Mesenchymal stem cell (in vitro differentiated cells and primary cell): ENCODE results near the gene MNX1.

ENCODE experiments used
- DNase-seq: peaks from one replicate; pipeline ENCODE4 v3.0.0-alpha.2; 2013
- H2AFZ ChIP-seq: one replicate; pipeline ENCODE4 v1.6.1; 2013; ENCODE audit warnings: low read depth, mild to moderate bottlenecking, control low read depth, inconsistent platforms, low read length, moderate library complexity
- H2AK5ac ChIP-seq: 2 replicates; pipeline ENCODE4 v1.6.1; 2013; ENCODE audit warnings: low read length, moderate library complexity, mild to moderate bottlenecking, inconsistent platforms; ENCODE audit not compliant: severe bottlenecking
- H2BK120ac ChIP-seq: one replicate; pipeline ENCODE4 v1.6.1; 2013; ENCODE audit warnings: low read depth, mild to moderate bottlenecking, inconsistent platforms, low read length, moderate library complexity
- H2BK12ac ChIP-seq, 2 experiments: one replicate each; pipeline ENCODE4 v1.6.1; 2013; ENCODE audit warnings: inconsistent platforms in 2 of 2, low read length in 2 of 2, mild to moderate bottlenecking in 2 of 2, moderate library complexity in 2 of 2, control low read depth in 1 of 2
- H2BK15ac ChIP-seq: one replicate; pipeline ENCODE4 v1.6.1; 2013; ENCODE audit warnings: mild to moderate bottlenecking, low read depth, inconsistent platforms; ENCODE audit not compliant: poor library complexity, severe bottlenecking
- H2BK5ac ChIP-seq: 2 replicates; pipeline ENCODE4 v1.6.1; 2013; ENCODE audit warnings: low read depth, mild to moderate bottlenecking, low read length, control low read depth, inconsistent platforms; ENCODE audit not compliant: poor library complexity, severe bottlenecking
- H3K14ac ChIP-seq, 2 experiments: one replicate each; pipeline ENCODE4 v1.6.1; 2013; ENCODE audit warnings: inconsistent platforms in 2 of 2, low read length in 2 of 2, control low read depth in 1 of 2, mild to moderate bottlenecking in 1 of 2, moderate library complexity in 1 of 2
- H3K18ac ChIP-seq, 2 experiments: one replicate each; pipeline ENCODE4 v1.6.1; 2013; ENCODE audit warnings: inconsistent platforms in 2 of 2, low read length in 2 of 2, control low read depth in 1 of 2, low read depth in 1 of 2, mild to moderate bottlenecking in 1 of 2
- H3K23ac ChIP-seq, 2 experiments: one replicate each; pipeline ENCODE4 v1.6.1; 2013; ENCODE audit warnings: inconsistent platforms in 2 of 2, low read length in 2 of 2, mild to moderate bottlenecking in 2 of 2, moderate library complexity in 2 of 2, control low read depth in 1 of 2
- H3K27ac ChIP-seq: 2 replicates; pipeline ENCODE4 v1.5.1; 2013; ENCODE audit warnings: mild to moderate bottlenecking, moderate library complexity, low read length, control low read depth, inconsistent platforms; ENCODE audit not compliant: poor library complexity, severe bottlenecking
- H3K27me3 ChIP-seq, 2 experiments: 2 replicates each; pipeline versions ENCODE4 v1.6.1 to v1.7.0; 2013; ENCODE audit warnings: low read length in 2 of 2, mild to moderate bottlenecking in 2 of 2, moderate library complexity in 2 of 2, control low read depth in 1 of 2, inconsistent platforms in 1 of 2; ENCODE audit not compliant: control insufficient read depth in 1 of 2, insufficient read depth in 1 of 2
- H3K36me3 ChIP-seq, 2 experiments: 2 replicates each; pipeline versions ENCODE4 v1.6.1 to v1.7.0; 2013; ENCODE audit warnings: low read length in 2 of 2, control low read depth in 1 of 2, inconsistent platforms in 1 of 2, low read depth in 1 of 2, mild to moderate bottlenecking in 1 of 2; ENCODE audit not compliant: insufficient read depth in 2 of 2, control insufficient read depth in 1 of 2
- H3K4ac ChIP-seq, 2 experiments: one replicate each; pipeline ENCODE4 v1.6.1; 2013; ENCODE audit warnings: inconsistent platforms in 2 of 2, low read length in 2 of 2, mild to moderate bottlenecking in 2 of 2, moderate library complexity in 2 of 2, control low read depth in 1 of 2, low read depth in 1 of 2
- H3K4me1 ChIP-seq: 2 replicates; pipeline ENCODE4 v1.6.1; 2013; ENCODE audit warnings: low read depth, low read length, control low read depth; ENCODE audit not compliant: control insufficient read depth, insufficient read depth
- H3K4me2 ChIP-seq: 2 replicates; pipeline ENCODE4 v1.6.1; 2013; ENCODE audit warnings: low read length, mild to moderate bottlenecking, inconsistent platforms; ENCODE audit not compliant: poor library complexity, severe bottlenecking
- H3K4me3 ChIP-seq, 2 experiments: 2 replicates each; pipeline versions ENCODE4 v1.5.1 to v1.7.0; 2013; ENCODE audit warnings: low read length in 2 of 2, mild to moderate bottlenecking in 2 of 2, control low read depth in 1 of 2, low read depth in 1 of 2; ENCODE audit not compliant: insufficient read depth in 1 of 2
- H3K79me1 ChIP-seq: replicated peaks from 2 replicates; pipeline ENCODE4 v1.6.1; 2013; ENCODE audit warnings: mild to moderate bottlenecking, control low read depth, low read length, inconsistent platforms; ENCODE audit not compliant: poor library complexity, severe bottlenecking
- H3K9ac ChIP-seq: 2 replicates; pipeline ENCODE4 v1.7.0; 2013; ENCODE audit warnings: mild to moderate bottlenecking, low read length, moderate library complexity
- H3K9me3 ChIP-seq: 2 replicates; pipeline ENCODE4 v1.7.0; 2013; ENCODE audit warnings: mild to moderate bottlenecking, low read length; ENCODE audit not compliant: control insufficient read depth
- H4K8ac ChIP-seq: one replicate; pipeline ENCODE4 v1.6.1; 2013; ENCODE audit warnings: inconsistent platforms, mild to moderate bottlenecking, low read length, moderate library complexity
- H4K91ac ChIP-seq: one replicate; pipeline ENCODE4 v1.6.1; 2013; ENCODE audit warnings: mild to moderate bottlenecking, low read length, inconsistent platforms
- WGBS: methylation state at CpG from one replicate; pipeline ENCODE4 v1.1.7; 2013; ENCODE audit warnings: mixed read lengths; 5-methylcytosine and 5-hydroxymethylcytosine counted together

MNX1 gene

GRCh38 chr7:156975620-156976019, 34.8 kb downstream of the MNX1 start:
- Histone ChIP-seq H3K36me3 (peaks cover 16 to 26% of the 10 kb centered on the region in 2 experiments), H3K27me3 (no peaks in the 10 kb centered on the region), H2BK5ac (no peak overlapping the region), H3K4me2 (no peak overlapping the region), H3K27ac (no peak overlapping the region), H3K9me3 (no peaks in the 10 kb centered on the region), H3K18ac (no peak overlapping the region), H3K4ac (no peak overlapping the region), H2BK12ac (no peak overlapping the region), H3K4me1 (no peaks in the 10 kb centered on the region), H3K9ac (no peak overlapping the region), H2AFZ (no peak overlapping the region), H2AK5ac (no peak overlapping the region), H4K8ac (no peak overlapping the region), H4K91ac (no peak overlapping the region), H3K23ac (no peak overlapping the region), H3K79me1 (peaks cover 3% of the 10 kb centered on the region), H3K4me3 (no peak overlapping the region), H2BK120ac (no peak overlapping the region), H2BK15ac (peak overlapping the region; percentile 12), H3K14ac (no peak overlapping the region)
- no peak for DNase-seq
- 95% methylated on average over 4 of the region's 5 CpGs for WGBS

GRCh38 chr7:156969972-156970420, 40.5 kb downstream of the MNX1 start:
- no peak overlapping the region for H4K8ac ChIP-seq
- no peak overlapping the region for H2BK120ac ChIP-seq
- H2BK12ac ChIP-seq: no peak overlapping the region
- no peak overlapping the region for H2BK5ac ChIP-seq
- H2BK15ac ChIP-seq: no peak overlapping the region
- H3K4me1 ChIP-seq: no peaks in the 10 kb centered on the region
- H3K79me1 ChIP-seq: peaks cover 13% of the 10 kb centered on the region
- no peak overlapping the region for H2AFZ ChIP-seq
- peaks cover 47 to 65% of the 10 kb centered on the region in 2 experiments for H3K36me3 ChIP-seq
- H4K91ac ChIP-seq: no peak overlapping the region
- peak; percentile 25 for DNase-seq
- H3K18ac ChIP-seq: no peak overlapping the region
- no peaks in the 10 kb centered on the region for H3K9me3 ChIP-seq
- no peak overlapping the region for H2AK5ac ChIP-seq
- H3K14ac ChIP-seq: no peak overlapping the region
- H3K27me3 ChIP-seq: no peaks in the 10 kb centered on the region
- H3K4me3 ChIP-seq: no peak overlapping the region
- whole genome bisulfite sequencing: 97% methylated on average over 3 of the region's 3 CpGs
- H3K23ac ChIP-seq: no peak overlapping the region
- H3K4ac ChIP-seq: no peak overlapping the region
- no peak overlapping the region for H3K4me2 ChIP-seq
- no peak overlapping the region for H3K27ac ChIP-seq
- H3K9ac ChIP-seq: no peak overlapping the region

GRCh38 chr7:156968183-156968582, 42.3 kb downstream of the MNX1 start:
- 98% methylated on average over 23 of the region's 27 CpGs for WGBS

DNA sequence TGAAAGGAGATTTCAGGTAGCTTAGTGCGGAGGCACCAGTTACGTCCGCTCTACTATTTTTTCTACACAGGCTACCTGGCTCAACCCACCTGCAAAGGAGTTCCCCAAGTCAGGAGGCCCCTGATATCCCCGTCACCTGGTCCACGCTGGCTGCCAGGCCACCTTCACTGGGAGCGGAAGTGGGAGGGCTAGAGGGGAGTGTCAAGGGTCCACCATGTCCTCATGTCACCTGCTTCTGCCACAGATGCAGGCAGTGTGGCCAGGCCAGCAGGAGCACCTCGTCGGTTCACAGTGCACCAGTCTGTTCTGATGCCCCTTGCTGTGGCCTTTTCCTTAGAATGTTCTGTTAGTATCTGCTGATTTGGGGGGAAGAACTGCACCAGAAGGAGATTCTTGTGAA, 44.1 kb downstream of the MNX1 start:
- Histone ChIP-seq H3K79me1 (peaks cover 27% of the 10 kb centered on the region), H3K4ac (no peak overlapping the region), H3K23ac (no peak overlapping the region), H3K27ac (no peak overlapping the region), H3K18ac (no peak overlapping the region), H2BK120ac (no peak overlapping the region), H2AFZ (no peak overlapping the region), H2AK5ac (no peak overlapping the region), H3K4me2 (no peak overlapping the region), H3K36me3 (peaks cover 62 to 86% of the 10 kb centered on the region in 2 experiments), H4K8ac (no peak overlapping the region), H2BK12ac (no peak overlapping the region), H2BK5ac (no peak overlapping the region), H4K91ac (no peak overlapping the region), H2BK15ac (no peak overlapping the region), H3K9ac (no peak overlapping the region), H3K4me3 (no peak overlapping the region), H3K9me3 (no peaks in the 10 kb centered on the region), H3K27me3 (no peaks in the 10 kb centered on the region), H3K14ac (no peak overlapping the region), H3K4me1 (no peaks in the 10 kb centered on the region)
- 96% methylated on average over 8 of the region's 8 CpGs for WGBS
- DNase-seq: no peak

More at GRCh38 chr7:156968183-156968582, 42.3 kb downstream of the MNX1 start:
- no peak overlapping the region for H3K14ac ChIP-seq
- no peak overlapping the region for H4K91ac ChIP-seq
- H3K79me1 ChIP-seq: peaks cover 16% of the 10 kb centered on the region
- H2BK120ac ChIP-seq: no peak overlapping the region
- DNase-seq: no peak
- H2BK12ac ChIP-seq: no peak overlapping the region
- H3K23ac ChIP-seq: no peak overlapping the region
- no peaks in the 10 kb centered on the region for H3K27me3 ChIP-seq
- no peak overlapping the region for H2BK15ac ChIP-seq
- H3K36me3 ChIP-seq: peaks cover 54 to 78% of the 10 kb centered on the region in 2 experiments
- H3K27ac ChIP-seq: no peak overlapping the region
- H3K9me3 ChIP-seq: no peaks in the 10 kb centered on the region
- no peaks in the 10 kb centered on the region for H3K4me1 ChIP-seq
- H2AFZ ChIP-seq: no peak overlapping the region
- no peak overlapping the region for H2BK5ac ChIP-seq
- H3K18ac ChIP-seq: no peak overlapping the region
- H2AK5ac ChIP-seq: no peak overlapping the region
- no peak overlapping the region for H3K9ac ChIP-seq
- H4K8ac ChIP-seq: no peak overlapping the region
- H3K4ac ChIP-seq: no peak overlapping the region
- H3K4me2 ChIP-seq: no peak overlapping the region
- no peak overlapping the region for H3K4me3 ChIP-seq
